Trophoblast cell (in vitro differentiated cells and primary cell): ENCODE measurements around the gene SDK2.

Experiments used
- DNase-seq, 2 donors: peaks; one replicate each; pipeline ENCODE4 v3.0.0-alpha.2; 2016
- H2AFZ ChIP-seq: 2 replicates; pipeline ENCODE4 v1.6.1; 2013; ENCODE audit warnings: low read length, moderate library complexity, mild to moderate bottlenecking; ENCODE audit not compliant: insufficient read depth, poor library complexity
- H2AK5ac ChIP-seq: 2 replicates; pipeline ENCODE4 v1.6.1; 2013; ENCODE audit warnings: mild to moderate bottlenecking, low read length
- H2BK120ac ChIP-seq: 2 replicates; pipeline ENCODE4 v1.6.1; 2013; ENCODE audit warnings: low read length, mild to moderate bottlenecking, moderate library complexity; ENCODE audit not compliant: insufficient read depth, poor library complexity
- H2BK12ac ChIP-seq: 2 replicates; pipeline ENCODE4 v1.6.1; 2013; ENCODE audit warnings: mild to moderate bottlenecking, low read length, moderate library complexity
- H2BK5ac ChIP-seq: 2 replicates; pipeline ENCODE4 v1.6.1; 2013; ENCODE audit warnings: low read length, low read depth, moderate library complexity, mild to moderate bottlenecking; ENCODE audit not compliant: poor library complexity
- H3K14ac ChIP-seq: 2 replicates; pipeline ENCODE4 v1.6.1; 2013; ENCODE audit warnings: mild to moderate bottlenecking, low read length
- H3K18ac ChIP-seq: 2 replicates; pipeline ENCODE4 v1.6.1; 2013; ENCODE audit warnings: mild to moderate bottlenecking, low read length
- H3K23ac ChIP-seq: 2 replicates; pipeline ENCODE4 v1.6.1; 2013; ENCODE audit warnings: low read length
- H3K27ac ChIP-seq: 2 replicates; pipeline ENCODE4 v1.5.1; 2013; ENCODE audit warnings: low read depth, mild to moderate bottlenecking, inconsistent platforms, low read length, moderate library complexity
- H3K27me3 ChIP-seq: 2 replicates; pipeline ENCODE4 v1.6.1; 2013; ENCODE audit warnings: inconsistent platforms, mild to moderate bottlenecking, low read length, moderate library complexity; ENCODE audit not compliant: insufficient read depth
- H3K36me3 ChIP-seq, 2 experiments: 1 replicate in 1 of 2; 2 replicates in 1 of 2; pipeline ENCODE4 v1.6.1; 2013; ENCODE audit warnings: low read length in 2 of 2, mild to moderate bottlenecking in 2 of 2, moderate library complexity in 1 of 2; ENCODE audit not compliant: insufficient read depth in 2 of 2, control insufficient read depth in 1 of 2
- H3K4ac ChIP-seq: 2 replicates; pipeline ENCODE4 v1.6.1; 2013; ENCODE audit warnings: low read depth, mild to moderate bottlenecking, low read length, moderate library complexity
- H3K4me1 ChIP-seq, 2 experiments: 1 replicate in 1 of 2; 2 replicates in 1 of 2; pipeline ENCODE4 v1.6.1; 2013; ENCODE audit warnings: low read length in 2 of 2, mild to moderate bottlenecking in 2 of 2, moderate library complexity in 1 of 2; ENCODE audit not compliant: insufficient read depth in 2 of 2, control insufficient read depth in 1 of 2
- H3K4me2 ChIP-seq: 2 replicates; pipeline ENCODE4 v1.6.1; 2013; ENCODE audit warnings: inconsistent platforms, mild to moderate bottlenecking, low read length, moderate library complexity
- H3K4me3 ChIP-seq: 2 replicates; pipeline ENCODE4 v1.5.1; 2013; ENCODE audit warnings: mild to moderate bottlenecking, low read depth, low read length, inconsistent platforms
- H3K79me1 ChIP-seq: one replicate; pipeline ENCODE4 v1.6.1; 2013; ENCODE audit warnings: low read length
- H3K79me2 ChIP-seq: 2 replicates; pipeline ENCODE4 v1.6.1; 2013; ENCODE audit warnings: low read length, mild to moderate bottlenecking; ENCODE audit not compliant: control insufficient read depth, insufficient read depth, poor library complexity
- H3K9ac ChIP-seq: 2 replicates; pipeline ENCODE4 v1.6.1; 2013; ENCODE audit warnings: mild to moderate bottlenecking, low read length
- H3K9me3 ChIP-seq: 2 replicates; pipeline ENCODE4 v1.6.1; 2013; ENCODE audit warnings: low read depth, mild to moderate bottlenecking, control low read depth, inconsistent platforms, low read length; ENCODE audit not compliant: insufficient read depth
- H4K12ac ChIP-seq: 2 replicates; pipeline ENCODE4 v1.6.1; 2013; ENCODE audit warnings: low read depth, mild to moderate bottlenecking, low read length, moderate library complexity
- H4K8ac ChIP-seq: 2 replicates; pipeline ENCODE4 v1.6.1; 2013; ENCODE audit warnings: low read depth, mild to moderate bottlenecking, low read length, moderate library complexity
- H4K91ac ChIP-seq: one replicate; pipeline ENCODE4 v1.6.1; 2013; ENCODE audit warnings: low read depth, mild to moderate bottlenecking, low read length, moderate library complexity
- WGBS: extraction: QIAGEN DNeasy Blood & Tissue Kit; methylation state at CpG from one replicate; pipeline ENCODE4 v1.1.7; 2013; ENCODE audit warnings: missing lambda C conversion rate; ENCODE audit not compliant: insufficient read length, insufficient coverage; ENCODE audit errors: extremely low coverage; 5-methylcytosine and 5-hydroxymethylcytosine counted together

SDK2 gene

DNA sequence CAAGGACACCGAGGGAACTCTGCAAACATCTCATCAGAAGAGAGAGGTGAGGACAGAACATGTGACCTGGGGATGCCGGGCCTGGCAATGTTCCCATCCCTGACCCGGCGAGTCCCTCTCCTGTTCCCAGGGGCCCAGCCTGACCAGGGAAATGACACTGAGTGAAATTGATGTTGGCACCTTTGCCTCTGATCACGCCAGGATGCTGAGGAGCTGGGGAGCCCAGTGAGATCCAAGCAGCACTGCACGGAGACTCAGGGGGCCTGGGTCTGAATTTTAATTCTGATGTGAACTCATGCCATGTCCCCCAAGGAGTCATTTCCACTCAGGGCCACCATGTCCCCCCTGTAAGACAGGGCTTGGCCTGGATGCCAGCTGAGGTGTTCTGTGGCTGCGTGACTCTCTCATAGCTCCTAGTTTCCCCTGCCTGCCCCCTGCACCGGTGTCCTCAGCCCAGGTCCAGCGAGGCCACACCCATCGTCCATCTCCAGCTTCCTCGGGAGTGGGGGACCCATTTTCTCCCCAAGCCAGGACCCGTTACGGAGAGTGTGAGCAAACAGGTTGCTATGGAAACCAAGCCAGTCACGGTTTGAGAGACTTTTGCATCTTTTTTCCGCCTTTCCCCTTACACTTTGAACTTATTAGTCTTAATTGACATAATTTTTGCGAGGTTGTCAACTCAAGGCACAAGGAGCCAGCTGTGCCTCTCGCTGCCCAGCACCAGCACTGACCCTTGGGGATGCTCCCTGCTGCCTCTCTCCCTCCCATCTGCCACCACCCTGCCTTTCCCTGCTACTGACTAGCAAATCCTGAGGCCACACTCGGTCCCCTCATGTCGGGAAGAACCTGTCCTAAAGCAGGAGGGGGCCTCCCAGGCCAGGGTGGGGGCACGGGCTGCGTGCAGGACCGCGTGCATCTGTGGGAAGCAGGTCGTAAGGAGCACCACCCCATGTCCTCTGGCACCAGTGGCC is 150.0 kb downstream of the SDK2 start:
- Histone ChIP-seq H3K14ac (no peak overlapping the region), H3K27ac (no peak overlapping the region), H3K9ac (no peak overlapping the region), H3K36me3 (no peaks in the 10 kb centered on the region), H3K9me3 (peaks cover 8% of the 10 kb centered on the region), H4K8ac (no peak overlapping the region), H3K4me2 (no peak overlapping the region), H2BK12ac (no peak overlapping the region), H3K4ac (no peak overlapping the region), H3K23ac (no peak overlapping the region), H2AFZ (no peak overlapping the region), H3K18ac (no peak overlapping the region), H3K79me1 (no peaks in the 10 kb centered on the region), H2BK120ac (no peak overlapping the region), H3K4me3 (no peak overlapping the region), H3K79me2 (no peaks in the 10 kb centered on the region), H4K12ac (no peak overlapping the region), H4K91ac (no peak overlapping the region), H2AK5ac (no peak overlapping the region), H3K4me1 (peaks cover 0 to 9% of the 10 kb centered on the region in 2 experiments), H3K27me3 (no peaks in the 10 kb centered on the region), H2BK5ac (no peak overlapping the region)
- WGBS = no CpG with 5 or more reads among the region's 24 CpGs
- no peak for DNase-seq

GRCh38 chr17:73492821-73493814 is 151.1 kb downstream of the SDK2 start:
- Histone ChIP-seq H4K8ac (no peak overlapping the region), H3K4me3 (no peak overlapping the region)

DNA sequence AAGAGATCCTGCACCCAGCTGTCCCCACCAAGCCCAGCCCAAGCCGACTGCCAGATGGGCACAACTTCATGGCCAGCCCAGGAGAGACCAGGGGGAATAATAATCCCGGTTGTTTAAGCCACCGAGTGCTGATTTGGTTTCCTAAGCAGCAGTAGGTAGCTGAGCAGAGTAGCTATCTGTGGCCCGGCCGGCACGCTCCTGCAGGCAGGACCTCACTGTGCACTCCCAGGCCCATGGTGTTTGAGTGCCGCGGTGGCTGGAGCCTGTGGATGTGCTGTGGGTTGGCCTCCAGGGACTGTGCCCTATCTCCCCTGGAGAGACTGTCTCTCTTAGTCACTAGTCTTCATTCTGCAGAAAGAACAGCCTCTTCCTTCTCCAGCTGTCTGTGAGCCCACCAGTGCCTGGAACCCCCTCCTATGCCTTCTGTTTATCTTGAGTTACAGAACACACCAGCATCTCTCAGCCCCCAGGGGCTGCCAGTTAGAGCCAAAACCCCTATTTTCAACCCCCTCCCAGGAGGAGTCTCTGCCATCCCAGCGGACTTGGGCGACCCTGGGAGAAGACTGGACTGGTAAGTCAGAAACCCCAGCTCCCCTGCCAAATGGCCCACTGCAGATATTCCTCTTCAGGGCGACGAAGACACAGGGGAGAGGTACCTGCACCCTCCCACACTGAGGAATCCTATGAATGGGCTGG is 152.0 kb downstream of the SDK2 start:
- Histone ChIP-seq H3K36me3 (no peaks in the 10 kb centered on the region), H4K8ac (no peak overlapping the region), H2BK12ac (no peak overlapping the region), H3K9me3 (peaks cover 11% of the 10 kb centered on the region), H3K9ac (no peak overlapping the region), H3K4ac (no peak overlapping the region), H3K23ac (no peak overlapping the region), H3K18ac (no peak overlapping the region), H3K4me1 (peaks cover 0 to 9% of the 10 kb centered on the region in 2 experiments), H4K12ac (no peak overlapping the region), H2AFZ (no peak overlapping the region), H3K79me1 (no peaks in the 10 kb centered on the region), H3K4me3 (no peak overlapping the region), H2BK120ac (no peak overlapping the region), H2BK5ac (no peak overlapping the region), H3K27me3 (no peaks in the 10 kb centered on the region), H3K4me2 (no peak overlapping the region), H3K27ac (no peak overlapping the region), H2AK5ac (no peak overlapping the region), H3K79me2 (no peaks in the 10 kb centered on the region), H3K14ac (no peak overlapping the region), H4K91ac (no peak overlapping the region)
- WGBS = no CpG with 5 or more reads among the region's 12 CpGs
- DNase-seq = no peak

More at GRCh38 chr17:73492821-73493814, 151.1 kb downstream of the SDK2 start:
- Histone ChIP-seq H2BK12ac (no peak overlapping the region), H3K14ac (no peak overlapping the region), H3K4me2 (no peak overlapping the region), H3K27me3 (no peaks in the 10 kb centered on the region), H3K23ac (no peak overlapping the region), H3K9me3 (peaks cover 8% of the 10 kb centered on the region), H3K4ac (no peak overlapping the region), H2BK5ac (no peak overlapping the region), H3K18ac (no peak overlapping the region), H4K91ac (no peak overlapping the region), H3K9ac (no peak overlapping the region), H3K4me1 (peaks cover 0 to 9% of the 10 kb centered on the region in 2 experiments), H3K36me3 (no peaks in the 10 kb centered on the region), H2BK120ac (no peak overlapping the region), H4K12ac (no peak overlapping the region), H2AFZ (no peak overlapping the region), H3K27ac (no peak overlapping the region), H3K79me1 (no peaks in the 10 kb centered on the region), H2AK5ac (no peak overlapping the region), H3K79me2 (no peaks in the 10 kb centered on the region)
- no peak for DNase-seq
- WGBS = no CpG with 5 or more reads among the region's 22 CpGs

- Histone ChIP-seq H3K4me2 (no peak overlapping the region), H3K4ac (no peak overlapping the region), H4K91ac (no peak overlapping the region), H3K27me3 (no peaks in the 10 kb centered on the region), H2BK120ac (no peak overlapping the region), H2AK5ac (no peak overlapping the region), H3K23ac (no peak overlapping the region), H3K79me2 (no peaks in the 10 kb centered on the region), H2BK12ac (no peak overlapping the region), H3K4me3 (no peak overlapping the region), H3K36me3 (no peaks in the 10 kb centered on the region), H4K12ac (no peak overlapping the region), H3K4me1 (peaks cover 0 to 9% of the 10 kb centered on the region in 2 experiments), H2BK5ac (no peak overlapping the region), H3K27ac (no peak overlapping the region), H3K14ac (no peak overlapping the region), H3K9me3 (peaks cover 13% of the 10 kb centered on the region), H3K18ac (no peak overlapping the region), H4K8ac (no peak overlapping the region), H2AFZ (no peak overlapping the region), H3K79me1 (no peaks in the 10 kb centered on the region), H3K9ac (no peak overlapping the region)
- no peak for DNase-seq
- WGBS = no CpG with 5 or more reads among the region's 9 CpGs
Observed at GRCh38 chr17:73491648-73492047, 152.6 kb downstream of the SDK2 start.
